Right lobe of liver (tissue), 6 donors: ENCODE data around the gene CHPF. TPM values are rescaled to one million over a fixed set of nuclear protein-coding genes. Genes with fewer than 3 reads are reported as not detected.

Experiments
- ATAC-seq, 4 donors: fragments of 200-7000 bp; cut with Tn5 transposase; one replicate each; pipeline ENCODE4 v1.9.1; 2020; ENCODE audit warnings: mild to moderate bottlenecking in 4 of 4, moderate library complexity in 4 of 4
- DNase-seq, 3 donors: peaks; one replicate each; pipeline ENCODE4 v3.0.0-alpha.2; 2020
- H3K27ac ChIP-seq, 3 donors: fragments of 200-600 bp; one replicate each; pipeline ENCODE4 v1.8.0; 2022
- H3K27me3 ChIP-seq, 2 donors: fragments of 200-600 bp; one replicate each; pipeline ENCODE4 v1.8.0; 2022
- H3K36me3 ChIP-seq, 4 donors: fragments of 200-600 bp; sonication (generic) in 1 of 4; one replicate each; pipeline versions ENCODE4 v1.5.1 to v1.8.0; 2017 to 2022; ENCODE audit warnings: control low read depth in 1 of 4
- H3K4me1 ChIP-seq, 4 donors: fragments of 200-600 bp; sonication (generic) in 1 of 4; one replicate each; pipeline versions ENCODE4 v1.5.1 to v1.8.0; 2017 to 2022; ENCODE audit warnings: control low read depth in 1 of 4
- H3K4me3 ChIP-seq, 3 donors: fragments of 200-600 bp; one replicate each; pipeline ENCODE4 v1.8.0; 2022
- H3K9me3 ChIP-seq, 4 donors: fragments of 200-600 bp; sonication (generic) in 1 of 4; one replicate each; pipeline versions ENCODE4 v1.5.1 to v1.8.0; 2017 to 2022; ENCODE audit warnings: control low read depth in 1 of 4
- CTCF ChIP-seq, 4 donors: fragments of 200-600 bp in 3 of 4; fragments of 450-650 bp in 1 of 4; IDR thresholded peaks; one replicate each; pipeline versions ENCODE4 v1.5.1 to v1.8.0; 2016 to 2022; ENCODE audit warnings: antibody characterized with exemption in 4 of 4, mild to moderate bottlenecking in 2 of 4
- POLR2A ChIP-seq: fragments of 450-650 bp; IDR thresholded peaks from one replicate; pipeline ENCODE4 v1.6.1; 2017; ENCODE audit warnings: antibody characterized with exemption, mild to moderate bottlenecking
- WGBS: methylation state at CpG from one replicate; pipeline ENCODE4 v1.1.6; 2018; ENCODE audit warnings: low coverage, low lambda C conversion rate; ENCODE audit not compliant: insufficient coverage; ENCODE audit errors: missing lambda C conversion rate; 5-methylcytosine and 5-hydroxymethylcytosine counted together
- intact Hi-C, 2 donors: fragments of 100-400 bp; cut with DNase I; formaldehyde crosslinking; loops; one replicate each; pipeline versions ENCODE4 v1.11.2 to v1.14.1; 2022
- total RNA-seq, 6 experiments: library from RNA; depleted of rRNA in 2 of 6; stranded (reverse); fragments of >200 nt in 2 of 6; fragmentation: NEBNext Ultra II Directional in 3 of 6; extraction: Animal tissue kit (Norgen Biotek cat#: 25700) in 3 of 6; gene quantifications; one replicate each; pipeline versions ENCODE4 v1.1.0 to v1.2.4, GENCODE V29; 2016 to 2023
- donor health status: DM: no; HTN: yes; CAD: no.
- donor health status: DM: no; HTN: no; CAD: no.
- donor health status: DM: no; HTN: no; CAD: no.
- donor health status: DM: no; HTN: yes; CAD: no.
- donor health status: DM: no; HTN: yes; CAD: no.

Gene CHPF
- total RNA-seq, 6 experiments from 2014 or later: 33.2 to 183 (median 39.6) TPM

GRCh38 chr2:219538504-219538951 lies 5.1 kb downstream of the CHPF start:
- Histone ChIP-seq H3K4me3 (no peak overlapping the region), H3K27ac (no peak overlapping the region)
- DNase-seq: no peak

GRCh38 chr2:219537657-219538488 lies 5.7 kb downstream of the CHPF start:
- ATAC-seq (no peak), DNase-seq (no peak)
- no peak for TF ChIP-seq POLR2A
- no peak for TF ChIP-seq CTCF (IDR thresholded peaks at IDR 0.05)
- Histone ChIP-seq H3K27ac (no peak overlapping the region), H3K36me3 (no peaks in the 10 kb centered on the region), H3K9me3 (no peaks in the 10 kb centered on the region), H3K4me1 (peaks cover 0 to 13% (median 5%) of the 10 kb centered on the region in 4 donors), H3K4me3 (no peak overlapping the region), H3K27me3 (no peaks in the 10 kb centered on the region)
- WGBS: 49% methylated on average over 7 of the region's 15 CpGs
- intact Hi-C loops: loop anchor here (5.0 to 10.0 kb wide), 2 partner anchors 63 to 109 kb away; no protein-coding TSS in a partner anchor

More at GRCh38 chr2:219538504-219538951, 5.1 kb downstream of the CHPF start:
- TF ChIP-seq POLR2A: no peak
- TF ChIP-seq CTCF (IDR thresholded peaks at IDR 0.05): no peak
- Histone ChIP-seq H3K9me3 (no peaks in the 10 kb centered on the region), H3K36me3 (no peaks in the 10 kb centered on the region), H3K4me1 (peaks cover 0 to 13% (median 5%) of the 10 kb centered on the region in 4 donors), H3K27me3 (no peaks in the 10 kb centered on the region)
- 86% methylated on average over 1 of the region's 6 CpGs for WGBS
- no peak for ATAC-seq
- intact Hi-C loops: loop anchor here (5.0 to 10.0 kb wide), 2 partner anchors 64 to 109 kb away; no protein-coding TSS in a partner anchor

- intact Hi-C loops: loop anchor here (5.0 to 10.0 kb wide), 2 partner anchors 62 to 110 kb away; no protein-coding TSS in a partner anchor
- WGBS: 40% methylated on average over 1 of the region's 9 CpGs
These were observed 6.6 kb downstream of the CHPF start for GRCh38 chr2:219536967-219537366.

GRCh38 chr2:219536425-219536824 lies 7.2 kb downstream of the CHPF start:
- no peak overlapping the region for H3K27ac ChIP-seq
- H3K9me3 ChIP-seq: no peaks in the 10 kb centered on the region
- DNase-seq (no peak), ATAC-seq (no peak)
- no peaks in the 10 kb centered on the region for H3K4me1 ChIP-seq
- no peak overlapping the region for H3K4me3 ChIP-seq
- H3K27me3 ChIP-seq: no peaks in the 10 kb centered on the region
- 44% methylated on average over 8 of the region's 16 CpGs for WGBS
- H3K36me3 ChIP-seq: no peaks in the 10 kb centered on the region
- TF ChIP-seq POLR2A (no peak), CTCF (IDR thresholded peaks at IDR 0.05) (no peak)
- intact Hi-C loops: loop anchor here (5.0 to 10.0 kb wide), 2 partner anchors 62 to 111 kb away; no protein-coding TSS in a partner anchor

More at GRCh38 chr2:219536967-219537366, 6.6 kb downstream of the CHPF start:
- no peaks in the 10 kb centered on the region for H3K36me3 ChIP-seq
- ATAC-seq (no peak), DNase-seq (no peak)
- no peak overlapping the region for H3K27ac ChIP-seq
- H3K4me1 ChIP-seq: peaks cover 0 to 4% (median under 1%) of the 10 kb centered on the region in 4 donors
- H3K9me3 ChIP-seq: no peaks in the 10 kb centered on the region
- TF ChIP-seq POLR2A (no peak), CTCF (IDR thresholded peaks at IDR 0.05) (no peak)
- no peak overlapping the region for H3K4me3 ChIP-seq
- H3K27me3 ChIP-seq: no peaks in the 10 kb centered on the region
